NCI-H526 (cell line): ENCODE data around the gene SPINT1.

Experiments
- DNase-seq, 2 experiments: peaks; one replicate each; lab custom pipeline; 2025; lab: John Stamatoyannopoulos, UW

The SPINT1 gene

DNA sequence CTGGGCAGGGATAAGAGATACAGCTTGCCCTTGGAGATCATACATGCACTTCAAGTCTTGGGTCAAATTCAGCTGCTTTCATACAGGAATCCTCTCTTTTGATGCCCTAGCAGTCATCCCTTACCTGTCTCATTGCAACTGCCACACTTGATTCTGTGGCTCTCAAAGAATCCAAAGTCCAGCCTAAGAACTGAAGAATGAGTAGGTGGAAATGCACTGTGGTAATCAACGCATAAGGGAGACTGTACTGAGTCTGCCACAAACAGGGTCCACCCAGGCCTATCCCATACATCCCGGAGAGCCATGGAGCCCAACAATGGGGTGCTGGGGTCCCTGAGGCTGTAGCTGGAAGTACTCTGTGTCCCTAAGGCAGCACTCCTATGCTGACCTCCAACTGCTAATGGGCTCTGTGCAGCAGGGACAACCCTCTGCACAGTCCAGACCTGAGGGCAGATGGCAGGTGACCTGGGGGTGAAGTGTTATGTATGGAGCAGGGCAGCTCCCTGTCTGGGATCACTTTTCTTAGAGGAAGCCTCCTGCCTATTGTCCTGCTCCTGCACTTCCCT lies 48.7 kb downstream of the SPINT1 start:
- no peak for DNase-seq

DNA sequence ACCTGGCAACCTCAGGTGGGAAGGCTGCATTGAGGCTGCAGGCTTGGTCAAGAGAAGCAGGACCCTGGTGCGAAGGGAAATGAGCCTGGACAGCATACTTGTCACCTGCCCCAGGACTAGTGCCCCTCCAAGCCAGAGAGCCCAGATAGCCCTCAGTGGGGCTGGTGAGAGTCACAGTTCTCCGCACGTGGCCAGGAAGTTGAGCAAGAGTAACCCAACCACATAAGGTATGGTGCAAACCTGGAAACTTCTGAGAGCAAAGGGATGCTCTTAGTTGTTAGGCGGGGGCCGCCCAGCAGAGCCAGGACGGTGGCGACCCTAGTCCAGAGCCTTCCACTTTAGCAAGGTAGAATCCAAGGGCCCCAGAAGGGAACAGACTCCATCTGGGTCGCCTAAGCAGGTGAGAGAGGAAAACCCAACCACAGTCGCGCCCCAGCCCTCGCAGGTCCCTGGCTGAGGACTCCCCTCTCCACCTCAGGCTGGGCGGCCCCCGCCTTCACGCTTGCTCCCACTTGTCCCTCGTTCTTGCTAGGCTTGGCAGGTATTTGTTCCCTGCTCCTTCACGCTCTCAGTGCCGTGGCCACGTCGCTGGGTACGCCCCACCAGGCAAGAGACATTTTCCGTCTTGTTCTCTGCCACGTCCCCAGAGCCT lies 49.3 kb downstream of the SPINT1 start:
- DNase-seq = no peak

DNA sequence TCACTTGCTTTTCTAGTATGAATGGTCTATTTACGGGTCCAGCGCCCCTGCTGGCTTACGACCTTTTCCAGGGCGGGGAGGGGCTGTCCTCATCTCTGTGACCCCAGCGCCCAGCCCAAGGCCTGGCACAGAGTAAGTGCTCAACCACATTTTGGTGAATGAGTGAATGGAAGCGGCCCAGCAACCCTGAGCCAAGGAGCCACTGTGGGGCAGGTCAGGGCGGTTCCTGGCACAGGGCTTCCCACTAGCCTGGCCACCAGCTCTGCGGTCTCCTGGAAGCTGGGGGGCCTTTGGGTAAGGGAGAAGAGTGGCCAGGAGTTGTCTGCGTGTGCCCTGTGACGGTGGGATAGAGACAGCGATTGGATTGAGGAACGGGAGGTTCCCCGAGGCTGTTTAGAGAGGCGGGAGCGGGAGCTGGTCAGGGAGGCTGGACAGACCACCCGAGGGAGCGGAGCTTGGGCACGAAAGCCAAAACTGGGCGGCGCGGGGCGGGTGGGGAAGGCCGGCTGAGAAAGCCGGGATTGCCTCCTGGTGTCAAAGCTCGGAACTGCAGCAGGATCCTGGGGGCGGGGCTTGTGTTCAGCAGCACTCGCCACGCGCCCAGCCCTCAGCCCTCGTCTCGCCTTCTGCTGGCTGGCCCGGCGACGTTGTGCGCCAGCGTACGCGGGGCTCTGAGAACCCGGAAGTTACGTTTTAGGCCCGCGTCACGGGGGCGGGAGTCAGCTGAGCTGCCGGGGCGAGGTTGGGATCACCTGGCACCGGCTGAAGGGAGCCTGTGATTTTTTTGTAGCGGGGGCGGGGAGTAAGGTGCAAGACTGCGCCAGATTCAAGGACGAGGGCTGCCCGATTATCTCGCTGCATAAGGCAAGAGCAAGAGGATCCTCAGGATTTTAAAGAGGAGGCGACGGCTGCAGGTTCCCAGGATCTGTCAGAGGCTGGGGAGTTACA lies 50.2 kb downstream of the SPINT1 start, which contains the start of gene VPS18:
VPS18 (plus strand) TSS at position 718 of the 948 bp plus-strand sequence. CDS start 319 bp downstream, outside the sequence.
- DNase-seq = peak; percentile 85 to 98

DNA sequence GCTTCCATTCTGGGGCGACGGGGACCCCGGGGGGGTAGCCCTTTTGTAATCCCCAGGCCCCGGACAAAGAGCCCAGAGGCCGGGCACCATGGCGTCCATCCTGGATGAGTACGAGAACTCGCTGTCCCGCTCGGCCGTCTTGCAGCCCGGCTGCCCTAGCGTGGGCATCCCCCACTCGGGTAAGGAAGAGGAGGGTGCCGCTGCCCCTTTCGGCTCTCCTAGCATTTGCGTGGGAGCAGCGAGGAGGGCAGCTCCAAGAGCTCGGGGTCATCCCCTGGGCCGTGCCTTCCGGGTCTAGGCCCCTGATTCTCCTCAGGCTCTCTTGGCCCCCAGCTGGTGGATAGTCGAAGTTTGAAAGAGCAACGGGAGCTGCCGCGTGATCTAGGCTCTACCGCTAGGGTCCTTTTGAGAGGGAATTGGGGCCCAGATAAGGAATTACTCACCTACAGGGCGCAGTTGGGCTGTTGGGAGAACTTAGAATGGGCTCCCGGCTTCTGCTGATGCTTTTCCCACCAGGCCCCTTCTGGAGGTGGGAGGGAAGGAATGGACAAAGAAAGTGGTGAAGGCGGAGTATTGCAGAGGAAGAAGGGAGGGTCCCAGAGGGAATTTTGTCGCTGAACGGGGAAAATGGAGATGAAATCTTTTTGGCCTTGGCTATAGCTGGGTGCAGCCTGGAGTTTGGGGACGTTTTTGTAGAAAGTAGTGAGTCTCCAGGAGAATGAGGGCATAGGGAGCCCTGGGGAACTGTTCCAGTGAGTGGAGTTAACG lies 51.0 kb downstream of the SPINT1 start:
- peak; percentile 52 to 70 for DNase-seq

DNA sequence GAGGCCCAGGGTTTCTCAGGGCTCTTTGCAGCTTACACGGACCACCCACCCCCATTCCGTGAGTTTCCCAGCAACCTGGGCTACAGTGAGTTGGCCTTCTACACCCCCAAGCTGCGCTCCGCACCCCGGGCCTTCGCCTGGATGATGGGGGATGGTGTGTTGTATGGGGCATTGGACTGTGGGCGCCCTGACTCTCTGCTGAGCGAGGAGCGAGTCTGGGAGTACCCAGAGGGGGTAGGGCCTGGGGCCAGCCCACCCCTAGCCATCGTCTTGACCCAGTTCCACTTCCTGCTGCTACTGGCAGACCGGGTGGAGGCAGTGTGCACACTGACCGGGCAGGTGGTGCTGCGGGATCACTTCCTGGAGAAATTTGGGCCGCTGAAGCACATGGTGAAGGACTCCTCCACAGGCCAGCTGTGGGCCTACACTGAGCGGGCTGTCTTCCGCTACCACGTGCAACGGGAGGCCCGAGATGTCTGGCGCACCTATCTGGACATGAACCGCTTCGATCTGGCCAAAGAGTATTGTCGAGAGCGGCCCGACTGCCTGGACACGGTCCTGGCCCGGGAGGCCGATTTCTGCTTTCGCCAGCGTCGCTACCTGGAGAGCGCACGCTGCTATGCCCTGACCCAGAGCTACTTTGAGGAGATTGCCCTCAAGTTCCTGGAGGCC lies 55.8 kb downstream of the SPINT1 start:
- DNase-seq = no peak

DNA sequence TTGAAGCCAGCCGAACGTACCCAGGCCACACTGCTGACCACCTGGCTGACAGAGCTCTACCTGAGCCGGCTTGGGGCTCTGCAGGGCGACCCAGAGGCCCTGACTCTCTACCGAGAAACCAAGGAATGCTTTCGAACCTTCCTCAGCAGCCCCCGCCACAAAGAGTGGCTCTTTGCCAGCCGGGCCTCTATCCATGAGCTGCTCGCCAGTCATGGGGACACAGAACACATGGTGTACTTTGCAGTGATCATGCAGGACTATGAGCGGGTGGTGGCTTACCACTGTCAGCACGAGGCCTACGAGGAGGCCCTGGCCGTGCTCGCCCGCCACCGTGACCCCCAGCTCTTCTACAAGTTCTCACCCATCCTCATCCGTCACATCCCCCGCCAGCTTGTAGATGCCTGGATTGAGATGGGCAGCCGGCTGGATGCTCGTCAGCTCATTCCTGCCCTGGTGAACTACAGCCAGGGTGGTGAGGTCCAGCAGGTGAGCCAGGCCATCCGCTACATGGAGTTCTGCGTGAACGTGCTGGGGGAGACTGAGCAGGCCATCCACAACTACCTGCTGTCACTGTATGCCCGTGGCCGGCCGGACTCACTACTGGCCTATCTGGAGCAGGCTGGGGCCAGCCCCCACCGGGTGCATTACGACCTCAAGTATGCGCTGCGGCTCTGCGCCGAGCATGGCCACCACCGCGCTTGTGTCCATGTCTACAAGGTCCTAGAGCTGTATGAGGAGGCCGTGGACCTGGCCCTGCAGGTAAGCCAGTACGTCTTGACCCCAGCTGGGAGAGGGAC lies 56.6 kb downstream of the SPINT1 start:
- DNase-seq = no peak

DNA sequence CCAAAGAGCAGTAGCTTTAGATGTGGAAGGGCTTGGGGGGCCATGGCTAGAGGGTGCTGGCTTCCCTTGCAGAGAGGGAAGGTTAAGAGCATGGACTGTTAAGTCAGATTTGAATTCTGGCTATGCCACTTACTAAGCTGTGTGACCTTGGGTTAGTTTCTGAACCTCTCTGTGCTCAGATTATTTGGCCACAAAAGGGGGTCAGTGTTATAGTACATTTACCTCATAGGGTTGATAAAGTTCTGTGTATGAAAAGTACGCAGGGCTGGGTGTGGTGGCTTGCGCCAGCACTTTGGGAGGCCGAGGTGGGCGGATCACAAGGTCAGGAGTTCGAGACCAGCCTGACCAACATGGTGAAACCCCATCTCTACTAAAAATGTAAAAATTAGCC lies 57.2 kb downstream of the SPINT1 start:
- DNase-seq = no peak

DNA sequence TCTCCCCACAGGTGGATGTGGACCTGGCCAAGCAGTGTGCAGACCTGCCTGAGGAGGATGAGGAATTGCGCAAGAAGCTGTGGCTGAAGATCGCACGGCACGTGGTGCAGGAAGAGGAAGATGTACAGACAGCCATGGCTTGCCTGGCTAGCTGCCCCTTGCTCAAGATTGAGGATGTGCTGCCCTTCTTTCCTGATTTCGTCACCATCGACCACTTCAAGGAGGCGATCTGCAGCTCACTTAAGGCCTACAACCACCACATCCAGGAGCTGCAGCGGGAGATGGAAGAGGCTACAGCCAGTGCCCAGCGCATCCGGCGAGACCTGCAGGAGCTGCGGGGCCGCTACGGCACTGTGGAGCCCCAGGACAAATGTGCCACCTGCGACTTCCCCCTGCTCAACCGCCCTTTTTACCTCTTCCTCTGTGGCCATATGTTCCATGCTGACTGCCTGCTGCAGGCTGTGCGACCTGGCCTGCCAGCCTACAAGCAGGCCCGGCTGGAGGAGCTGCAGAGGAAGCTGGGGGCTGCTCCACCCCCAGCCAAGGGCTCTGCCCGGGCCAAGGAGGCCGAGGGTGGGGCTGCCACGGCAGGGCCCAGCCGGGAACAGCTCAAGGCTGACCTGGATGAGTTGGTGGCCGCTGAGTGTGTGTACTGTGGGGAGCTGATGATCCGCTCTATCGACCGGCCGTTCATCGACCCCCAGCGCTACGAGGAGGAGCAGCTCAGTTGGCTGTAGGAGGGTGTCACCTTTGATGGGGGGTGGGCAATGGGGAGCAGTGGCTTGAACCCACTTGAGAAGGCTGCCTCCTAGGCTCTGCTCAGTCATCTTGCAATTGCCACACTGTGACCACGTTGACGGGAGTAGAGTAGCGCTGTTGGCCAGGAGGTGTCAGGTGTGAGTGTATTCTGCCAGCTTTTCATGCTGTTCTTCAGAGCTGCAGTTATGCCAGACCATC lies 59.0 kb downstream of the SPINT1 start:
- no peak for DNase-seq

DNA sequence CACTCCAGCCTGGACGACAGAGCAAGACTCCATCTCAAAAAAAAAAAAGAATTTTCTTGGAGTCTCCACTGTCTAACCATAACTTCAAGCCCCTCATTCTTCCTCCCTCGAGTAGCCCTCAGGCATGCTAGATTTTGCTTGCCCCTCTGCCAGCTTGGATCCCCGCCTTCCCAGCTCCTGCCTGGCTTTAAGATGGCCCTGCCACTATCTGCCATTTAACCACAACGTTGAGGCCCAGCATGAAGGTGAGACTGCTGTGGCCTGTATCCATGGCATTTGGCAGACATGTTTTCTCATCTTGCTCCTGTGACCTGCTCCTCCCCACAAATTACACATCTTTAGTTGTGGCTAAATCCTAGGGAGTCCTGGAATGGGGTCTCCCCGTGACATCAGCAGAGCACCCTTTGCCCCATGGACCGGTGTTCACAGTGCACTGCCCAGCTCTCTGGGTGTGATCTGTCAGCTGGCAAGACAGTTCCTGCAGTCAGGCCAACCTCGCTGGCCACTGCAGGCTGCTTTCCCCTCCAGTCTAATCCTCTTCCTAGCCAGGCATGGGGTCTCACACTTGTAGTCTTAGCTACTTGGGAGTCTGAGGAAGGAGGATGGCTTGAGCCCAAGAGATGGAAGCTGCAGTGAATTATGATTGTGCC lies 60.8 kb downstream of the SPINT1 start:
- no peak for DNase-seq

DNA sequence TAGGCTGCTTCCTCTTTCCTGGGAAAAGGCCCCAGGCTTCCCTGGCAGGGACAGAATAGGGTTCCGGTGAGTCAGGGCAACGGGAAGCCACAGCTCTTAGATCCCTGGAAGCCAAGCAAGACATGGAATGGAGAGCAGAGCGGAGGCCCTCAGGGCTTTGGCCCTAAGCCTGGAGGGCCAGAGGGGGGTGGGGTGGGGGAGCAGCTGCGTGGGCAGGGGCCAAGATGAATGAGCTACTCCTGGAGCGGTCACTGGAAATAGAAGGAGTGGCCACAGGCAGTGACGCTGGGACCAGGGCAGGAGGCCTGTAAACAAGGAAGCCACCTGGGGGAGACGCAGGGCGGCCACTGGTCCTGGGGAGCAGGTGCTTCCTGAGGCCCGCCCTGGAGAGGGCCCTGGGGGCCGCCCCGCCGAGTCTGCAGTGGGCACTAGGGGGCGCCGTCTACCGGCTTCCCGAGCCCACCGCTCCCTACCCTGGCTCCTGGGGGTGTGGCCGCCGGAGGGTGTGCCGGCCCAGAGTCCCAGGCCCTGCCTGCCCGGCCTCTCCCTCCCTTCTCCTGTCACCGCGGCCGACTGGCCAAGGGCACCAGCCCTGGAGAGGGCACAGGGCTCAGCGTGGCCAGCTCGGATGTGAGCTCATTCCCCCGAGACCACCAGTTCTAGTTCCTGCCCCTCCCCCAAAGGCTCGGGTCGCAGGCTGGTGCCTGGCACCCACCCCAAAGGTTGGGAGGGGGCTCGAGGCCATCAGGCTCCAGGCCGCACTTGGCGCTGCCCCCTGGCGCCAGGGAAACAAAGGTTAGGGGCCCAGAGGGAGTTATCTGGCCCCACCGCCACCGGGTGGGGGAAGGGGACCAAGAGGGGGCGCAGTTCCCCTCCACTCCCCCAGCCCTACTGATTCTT lies 62.5 kb downstream of the SPINT1 start:
- DNase-seq = peak; percentile 36 to 91

DNA sequence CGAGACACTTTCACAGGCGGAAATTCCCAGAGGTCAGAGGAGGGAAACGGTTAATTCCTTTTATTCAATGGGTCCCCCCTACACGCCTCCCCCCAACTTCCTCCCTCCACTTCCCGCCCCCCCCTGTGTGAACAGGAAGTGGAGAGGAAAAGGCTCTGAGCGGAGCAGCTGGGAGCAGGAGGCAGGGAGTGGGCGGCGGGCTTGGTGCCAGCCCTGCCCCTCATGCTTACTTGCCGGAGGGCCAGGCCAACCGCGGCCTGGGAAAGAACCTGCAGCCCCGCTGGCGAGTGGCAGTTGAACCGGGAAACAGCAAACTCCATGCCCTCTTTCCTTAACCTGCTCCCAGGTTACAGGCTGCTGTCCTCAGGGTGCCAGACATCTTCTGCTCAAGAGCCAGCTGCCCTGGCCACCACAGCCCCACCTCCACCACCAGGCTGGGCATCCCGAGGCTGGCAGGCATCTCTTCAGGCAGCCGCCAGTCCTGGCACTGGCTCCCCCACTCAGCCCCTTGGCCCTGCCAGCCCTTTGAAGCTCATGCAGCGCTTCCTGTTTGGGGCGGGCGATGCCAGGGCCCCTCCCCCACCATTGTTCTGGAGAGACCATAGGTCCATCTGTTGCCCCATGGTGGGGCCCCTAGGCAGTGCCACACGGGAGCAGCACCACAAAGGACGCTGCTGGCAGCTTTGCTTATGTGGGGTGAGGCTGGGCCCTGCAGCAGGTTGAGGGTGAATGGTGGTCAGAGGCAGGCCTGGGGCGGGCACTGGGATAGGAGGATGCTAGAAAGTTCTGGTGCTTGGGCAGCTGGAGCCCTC lies 63.3 kb downstream of the SPINT1 start:
- DNase-seq = peak in 1 of 2 experiments; percentile 32
